Ovary (tissue), 3 donors: ENCODE results near the gene CD320.

Experiments
- CTCF ChIP-seq, 3 donors: fragments of 450-650 bp in 2 of 3; fragments of 200-600 bp in 1 of 3; IDR thresholded peaks; one replicate each; pipeline versions ENCODE4 v1.5.1 to v1.8.0; 2016 to 2022; ENCODE audit warnings: antibody characterized with exemption in 3 of 3, mild to moderate bottlenecking in 1 of 3
- EP300 ChIP-seq: sonication (generic); formaldehyde crosslinking; IDR thresholded peaks from one replicate; pipeline ENCODE4 v1.6.1; 2017; ENCODE audit warnings: antibody characterized with exemption
- POLR2A ChIP-seq: fragments of 450-650 bp; IDR thresholded peaks from one replicate; pipeline ENCODE4 v1.6.1; 2017; ENCODE audit warnings: antibody characterized with exemption, mild to moderate bottlenecking, moderate library complexity
- donor health status: DM: no; HTN: no; CAD: no.

GRCh38 chr19:8336660-8337059, 28.5 kb upstream of the CD320 start:
- TF ChIP-seq CTCF (IDR thresholded peaks at IDR 0.05) (no peak), POLR2A (no peak), EP300 (no peak)
